ENCODE data around the gene ZNF334. TPM values are rescaled to one million over a fixed set of nuclear protein-coding genes. Genes with fewer than 3 reads are reported as not detected.

The ZNF334 gene
- total RNA-seq, 1 donor from 2014 or later, result 3.0 TPM

- Histone ChIP-seq H3K27me3 (peaks cover 6% of the 10 kb centered on the region), H3K4me3 (no peak overlapping the region), H3K9me3 (no peaks in the 10 kb centered on the region), H3K27ac (no peak overlapping the region), H3K36me3 (no peaks in the 10 kb centered on the region), H3K4me1 (no peaks in the 10 kb centered on the region)
- ATAC-seq (no peak), DNase-seq (no peak)
- TF ChIP-seq, protein P1, sequence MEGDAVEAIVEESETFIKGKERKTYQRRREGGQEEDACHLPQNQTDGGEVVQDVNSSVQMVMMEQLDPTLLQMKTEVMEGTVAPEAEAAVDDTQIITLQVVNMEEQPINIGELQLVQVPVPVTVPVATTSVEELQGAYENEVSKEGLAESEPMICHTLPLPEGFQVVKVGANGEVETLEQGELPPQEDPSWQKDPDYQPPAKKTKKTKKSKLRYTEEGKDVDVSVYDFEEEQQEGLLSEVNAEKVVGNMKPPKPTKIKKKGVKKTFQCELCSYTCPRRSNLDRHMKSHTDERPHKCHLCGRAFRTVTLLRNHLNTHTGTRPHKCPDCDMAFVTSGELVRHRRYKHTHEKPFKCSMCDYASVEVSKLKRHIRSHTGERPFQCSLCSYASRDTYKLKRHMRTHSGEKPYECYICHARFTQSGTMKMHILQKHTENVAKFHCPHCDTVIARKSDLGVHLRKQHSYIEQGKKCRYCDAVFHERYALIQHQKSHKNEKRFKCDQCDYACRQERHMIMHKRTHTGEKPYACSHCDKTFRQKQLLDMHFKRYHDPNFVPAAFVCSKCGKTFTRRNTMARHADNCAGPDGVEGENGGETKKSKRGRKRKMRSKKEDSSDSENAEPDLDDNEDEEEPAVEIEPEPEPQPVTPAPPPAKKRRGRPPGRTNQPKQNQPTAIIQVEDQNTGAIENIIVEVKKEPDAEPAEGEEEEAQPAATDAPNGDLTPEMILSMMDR (IDR thresholded peaks at IDR 0.05), result no peak
- intact Hi-C loops (cut with DNase I), result no loop called here
Observed at GRCh38 chr20:46494077-46494476, 19.3 kb downstream of the ZNF334 start.

GRCh38 chr20:46491354-46491753 is 22.0 kb downstream of the ZNF334 start:
- no peaks in the 10 kb centered on the region for H3K36me3 ChIP-seq
- no peaks in the 10 kb centered on the region for H3K9me3 ChIP-seq
- intact Hi-C loops (cut with DNase I), result no loop called here
- H3K4me1 ChIP-seq, result no peaks in the 10 kb centered on the region
- no peak overlapping the region for H3K4me3 ChIP-seq
- peaks cover 10% of the 10 kb centered on the region for H3K27me3 ChIP-seq
- TF ChIP-seq, protein P1 (IDR thresholded peaks at IDR 0.05), result no peak
- no peak overlapping the region for H3K27ac ChIP-seq
- ATAC-seq (no peak), DNase-seq (no peak)

GRCh38 chr20:46488451-46488850 is 24.9 kb downstream of the ZNF334 start:
- Histone ChIP-seq H3K36me3 (no peaks in the 10 kb centered on the region), H3K4me1 (no peaks in the 10 kb centered on the region), H3K27ac (no peak overlapping the region), H3K27me3 (peaks cover 10% of the 10 kb centered on the region), H3K4me3 (no peak overlapping the region), H3K9me3 (no peaks in the 10 kb centered on the region)
- intact Hi-C loops (cut with DNase I), result no loop called here
- DNase-seq, result no peak
- TF ChIP-seq, protein P1 (IDR thresholded peaks at IDR 0.05), result no peak
- no peak for ATAC-seq

DNA sequence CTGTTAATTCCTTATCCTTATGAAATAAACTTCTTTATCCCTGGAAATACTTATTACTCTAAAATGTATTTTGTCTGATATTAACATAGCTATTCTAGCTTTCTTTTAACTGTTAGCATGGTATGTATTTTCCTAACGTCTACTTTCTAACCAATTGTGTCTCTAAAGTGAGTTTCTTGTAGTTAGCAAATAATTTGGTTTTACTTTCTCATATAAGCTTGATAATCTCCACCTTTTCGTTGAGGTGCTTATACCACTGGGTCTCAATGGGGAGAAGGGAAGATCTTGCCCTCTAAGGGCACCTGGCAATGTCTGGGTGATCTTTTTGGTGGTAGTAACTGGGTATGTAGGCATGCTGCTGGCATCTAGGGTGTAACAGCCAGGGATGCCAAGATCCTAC is 25.7 kb downstream of the ZNF334 start:
- TF ChIP-seq, protein P1 (IDR thresholded peaks at IDR 0.05), result no peak
- ATAC-seq (no peak), DNase-seq (no peak)
- Histone ChIP-seq H3K27me3 (peaks cover 10% of the 10 kb centered on the region), H3K27ac (no peak overlapping the region), H3K4me3 (no peak overlapping the region), H3K4me1 (no peaks in the 10 kb centered on the region), H3K36me3 (no peaks in the 10 kb centered on the region), H3K9me3 (no peaks in the 10 kb centered on the region)
- intact Hi-C loops (cut with DNase I), result no loop called here

GRCh38 chr20:46485431-46485830 is 27.9 kb downstream of the ZNF334 start:
- intact Hi-C loops (cut with DNase I), result no loop called here
- Histone ChIP-seq H3K4me1 (no peaks in the 10 kb centered on the region), H3K4me3 (no peak overlapping the region), H3K9me3 (no peaks in the 10 kb centered on the region), H3K27ac (no peak overlapping the region), H3K36me3 (no peaks in the 10 kb centered on the region), H3K27me3 (peaks cover 7% of the 10 kb centered on the region)
- DNase-seq (no peak), ATAC-seq (no peak)
- TF ChIP-seq, protein P1 (IDR thresholded peaks at IDR 0.05), result no peak

DNA sequence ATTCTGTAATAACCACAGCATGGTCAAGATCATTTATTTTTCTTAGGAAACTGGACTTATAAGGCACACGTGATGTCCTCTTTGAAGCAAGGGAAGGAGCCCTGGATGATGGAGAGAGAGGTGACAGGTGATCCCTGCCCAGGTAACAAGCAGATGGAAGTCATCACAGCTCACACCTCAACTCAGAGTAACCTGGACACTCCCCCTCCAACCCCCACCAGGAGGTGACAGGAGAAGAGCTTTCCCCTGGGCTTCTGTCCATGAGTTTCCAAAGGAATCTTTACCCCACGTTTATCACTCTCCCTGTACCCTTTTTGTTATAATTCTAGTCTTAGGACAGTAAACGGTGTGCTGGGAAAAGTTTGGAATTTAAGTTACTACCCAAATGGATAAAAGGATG is 28.4 kb downstream of the ZNF334 start:
- DNase-seq (no peak), ATAC-seq (no peak)
- H3K4me3 ChIP-seq, result no peak overlapping the region
- intact Hi-C loops (cut with DNase I), result no loop called here
- H3K36me3 ChIP-seq, result no peaks in the 10 kb centered on the region
- no peak overlapping the region for H3K27ac ChIP-seq
- TF ChIP-seq, protein P1 (IDR thresholded peaks at IDR 0.05), result no peak
- H3K27me3 ChIP-seq, result peaks cover 7% of the 10 kb centered on the region
- no peaks in the 10 kb centered on the region for H3K9me3 ChIP-seq
- H3K4me1 ChIP-seq, result no peaks in the 10 kb centered on the region
